HL-60 (cell line): Measurements from ENCODE around the gene SPATA6.

Experiments used
- DNase-seq, 2 experiments: peaks; one replicate each; pipeline ENCODE4 v3.0.0-alpha.2; 2010 to 2020; ENCODE audit warnings: low read depth in 1 of 2, low spot score in 1 of 2
- H3K27ac ChIP-seq: fragments of 250-450 bp; sonication (Bioruptor Pico); replicated peaks from 2 replicates; pipeline ENCODE4 v1.5.1; 2020; ENCODE audit warnings: mild to moderate bottlenecking, moderate library complexity
- H3K27me3 ChIP-seq: fragments of 250-450 bp; sonication (Bioruptor Pico); 2 replicates; pipeline ENCODE4 v1.5.1; 2021; ENCODE audit warnings: mild to moderate bottlenecking, moderate library complexity; ENCODE audit not compliant: insufficient read depth, poor library complexity, severe bottlenecking
- H3K4me3 ChIP-seq: replicated peaks from 2 replicates; pipeline ENCODE4 v1.5.1; 2011; ENCODE audit warnings: mild to moderate bottlenecking, control low read depth, low read length; ENCODE audit not compliant: insufficient read depth
- CTCF ChIP-seq: IDR thresholded peaks from one replicate; pipeline ENCODE4 v1.5.1; 2011; ENCODE audit warnings: low read length, control low read depth, inconsistent platforms; ENCODE audit not compliant: insufficient read depth
- GABPA ChIP-seq: IDR thresholded peaks from 2 replicates; pipeline ENCODE4 v1.6.1; 2012; ENCODE audit warnings: low read depth
- POLR2AphosphoS5 ChIP-seq: IDR thresholded peaks from 2 replicates; pipeline ENCODE4 v1.6.1; 2012; ENCODE audit warnings: low read depth
- REST ChIP-seq: IDR thresholded peaks from 2 replicates; pipeline ENCODE4 v1.6.1; 2012; ENCODE audit warnings: low read depth; ENCODE audit not compliant: insufficient replicate concordance
- SPI1 ChIP-seq: IDR thresholded peaks from 2 replicates; pipeline ENCODE4 v1.6.1; 2012; ENCODE audit warnings: low read depth, mild to moderate bottlenecking, borderline replicate concordance

The SPATA6 gene

DNA sequence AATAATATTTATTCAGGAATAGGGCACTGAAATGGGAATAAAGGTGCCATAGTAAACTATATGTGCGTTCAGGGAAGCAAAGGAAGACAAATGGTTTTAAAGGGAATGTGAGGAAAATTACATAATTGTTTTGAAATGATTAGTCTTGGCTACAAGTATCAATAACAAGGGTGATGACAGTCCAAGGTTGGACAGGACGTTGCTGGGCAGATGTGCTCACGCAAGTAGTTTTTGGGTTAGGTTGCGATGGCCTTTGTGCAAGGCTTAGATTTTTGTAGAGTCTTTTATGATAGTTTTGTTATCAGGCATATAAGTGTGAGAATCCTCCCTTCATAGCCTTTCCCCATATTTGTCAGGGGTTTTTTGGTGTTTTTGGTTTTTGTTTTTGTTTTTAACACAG is 57.0 kb downstream of the SPATA6 start:
- no peaks in the 10 kb centered on the region for H3K27me3 ChIP-seq
- no peak for TF ChIP-seq SPI1
- TF ChIP-seq CTCF, result no peak
- TF ChIP-seq POLR2AphosphoS5, result no peak
- no peak for TF ChIP-seq REST
- TF ChIP-seq GABPA, result no peak
- no peak for DNase-seq
- no peak overlapping the region for H3K27ac ChIP-seq
- no peak overlapping the region for H3K4me3 ChIP-seq

DNA sequence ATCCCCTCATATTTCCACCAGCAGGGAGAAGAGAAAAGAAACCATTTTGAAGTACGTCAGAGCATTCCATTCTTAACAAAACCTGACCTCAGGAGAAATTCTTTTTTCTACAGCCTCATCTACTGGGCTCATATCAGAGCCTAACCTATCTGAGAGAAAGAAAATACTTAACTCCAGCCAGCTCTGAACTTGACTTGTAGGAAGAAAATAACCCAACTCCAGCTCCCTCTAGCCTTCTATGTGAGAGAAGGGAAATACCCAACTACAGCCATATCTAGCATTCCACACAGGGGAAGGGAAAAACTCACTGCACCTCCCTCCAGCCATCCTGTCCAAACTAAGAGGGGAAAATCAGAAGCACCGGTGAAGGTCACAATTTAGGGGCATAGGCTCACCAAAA is 57.7 kb downstream of the SPATA6 start:
- Histone ChIP-seq H3K4me3 (no peak overlapping the region), H3K27me3 (no peaks in the 10 kb centered on the region), H3K27ac (no peak overlapping the region)
- no peak for TF ChIP-seq CTCF
- no peak for TF ChIP-seq POLR2AphosphoS5
- no peak for TF ChIP-seq REST
- DNase-seq, result no peak

DNA sequence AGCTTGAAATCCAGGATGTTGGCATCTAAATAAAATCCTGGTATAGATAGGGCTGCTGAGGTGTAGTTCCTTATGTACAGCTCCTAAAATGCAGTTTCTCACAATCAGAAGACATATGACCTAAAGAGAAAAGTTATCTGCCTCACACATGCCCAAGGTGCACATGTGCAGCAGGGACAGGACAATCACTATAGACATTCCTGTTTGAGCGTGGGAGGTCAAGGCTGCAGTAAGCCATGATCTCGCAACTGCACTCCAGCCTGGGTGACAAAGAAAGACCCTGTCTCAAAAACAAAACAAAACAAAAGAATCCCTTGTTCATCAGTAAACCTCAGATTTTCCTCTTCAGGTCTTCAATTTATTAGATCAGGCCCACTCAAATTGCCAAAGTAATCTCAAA is 66.1 kb downstream of the SPATA6 start:
- H3K4me3 ChIP-seq, result no peak overlapping the region
- DNase-seq, result no peak
- H3K27me3 ChIP-seq, result no peaks in the 10 kb centered on the region
- no peak overlapping the region for H3K27ac ChIP-seq
- TF ChIP-seq REST (no peak), CTCF (no peak), GABPA (no peak), POLR2AphosphoS5 (no peak), SPI1 (no peak)
